SK-MEL-5 (cell line): ENCODE measurements around the gene VPREB3. TPM values are rescaled to one million over a fixed set of nuclear protein-coding genes. Genes with fewer than 3 reads are reported as not detected.

Source experiments
- DNase-seq: peaks from one replicate; pipeline ENCODE4 v3.0.0-alpha.2; 2016; ENCODE audit warnings: low read depth, low spot score
- in situ Hi-C: cut with HindIII; loops from 2 replicates; pipeline ENCODE4 v1.10.0; 2016; ENCODE audit warnings: low sequenced_read_pairs, high pct_unique_total_duplicates, low pct_unique_long_range_greater_than_20kb
- total RNA-seq: library from RNA; depleted of rRNA; stranded (reverse); fragments of >200 nt; shearing (Covaris generic); gene quantifications from 2 replicates; pipeline ENCODE4 v1.2.3, GENCODE V29; 2014; rRNA removed

VPREB3 gene
- total RNA-seq, 1 experiment from 2014 or later = not detected

- peak; percentile 87 for DNase-seq
- in situ Hi-C loops = no loop called here
These were observed 37.1 kb downstream of the VPREB3 start for GRCh38 chr22:23716811-23717801.

GRCh38 chr22:23715806-23716375 is 38.3 kb downstream of the VPREB3 start:
- no peak for DNase-seq
- in situ Hi-C loops = no loop called here

- in situ Hi-C loops = no loop called here
- no peak for DNase-seq
These were observed 39.3 kb downstream of the VPREB3 start for GRCh38 chr22:23714596-23715578.

GRCh38 chr22:23713696-23714595 is 40.3 kb downstream of the VPREB3 start:
- in situ Hi-C loops = no loop called here
- DNase-seq = no peak

GRCh38 chr22:23712256-23712655 is 42.0 kb downstream of the VPREB3 start:
- in situ Hi-C loops = no loop called here
- no peak for DNase-seq

GRCh38 chr22:23709107-23709506 is 45.1 kb downstream of the VPREB3 start:
- DNase-seq = no peak
- in situ Hi-C loops = no loop called here

- in situ Hi-C loops = no loop called here
- DNase-seq = no peak
These were observed 46.0 kb downstream of the VPREB3 start for GRCh38 chr22:23708270-23708669.

GRCh38 chr22:23705358-23705757 is 48.9 kb downstream of the VPREB3 start:
- in situ Hi-C loops = no loop called here
- DNase-seq = no peak

- in situ Hi-C loops = no loop called here
- DNase-seq = no peak
These were observed 49.4 kb downstream of the VPREB3 start for GRCh38 chr22:23704829-23705228.

- in situ Hi-C loops = no loop called here
- no peak for DNase-seq
These were observed 50.2 kb downstream of the VPREB3 start for GRCh38 chr22:23704062-23704461.

Other genes with a start within 250 kb of the VPREB3 start
- gene IGLL1, start 174.1 kb downstream of the VPREB3 start, total RNA-seq = not detected in 2 replicates
- not detected in 2 replicates for gene DRICH1, start 122.1 kb downstream of the VPREB3 start, total RNA-seq
- not detected in 2 replicates for gene RGL4, start 63.4 kb downstream of the VPREB3 start, total RNA-seq
- gene ZNF70, start 3.3 kb downstream of the VPREB3 start, total RNA-seq = 5.2 and 5.7 TPM in 2 replicates
- gene C22orf15, start 8.6 kb upstream of the VPREB3 start, total RNA-seq = not detected in 2 replicates
- 76.0 and 90.5 TPM in 2 replicates for gene CHCHD10, start 13.5 kb upstream of the VPREB3 start, total RNA-seq
- 1.1 TPM in 2 replicates for gene MMP11, start 18.4 kb upstream of the VPREB3 start, total RNA-seq
- gene SMARCB1, start 32.5 kb upstream of the VPREB3 start, total RNA-seq = 71.1 and 78.4 TPM in 2 replicates
- gene DERL3, start 84.6 kb upstream of the VPREB3 start, total RNA-seq = 0.13 and 0.26 TPM in 2 replicates
- 20.6 and 20.7 TPM in 2 replicates for gene SLC2A11, start 103.5 kb upstream of the VPREB3 start, total RNA-seq
- gene MIF, start 140.0 kb upstream of the VPREB3 start, total RNA-seq = 837 and 896 TPM in 2 replicates
- gene GSTT2B, start 206.8 kb upstream of the VPREB3 start, total RNA-seq = 1.2 TPM in 2 replicates
- 1.6 and 1.8 TPM in 2 replicates for gene DDTL, start 212.5 kb upstream of the VPREB3 start, total RNA-seq
- 397 and 481 TPM in 2 replicates for gene DDT, start 220.0 kb upstream of the VPREB3 start, total RNA-seq
- gene GSTT2, start 225.7 kb upstream of the VPREB3 start, total RNA-seq = not detected in 2 replicates